CD4-positive, alpha-beta T cell treated with Interleukin-4 for 4 hours (primary cell): Measurements from ENCODE around the gene STOX2.

Experiments
- DNase-seq: peaks from one replicate; pipeline ENCODE4 v3.0.0-alpha.2; 2020

Gene STOX2

DNA sequence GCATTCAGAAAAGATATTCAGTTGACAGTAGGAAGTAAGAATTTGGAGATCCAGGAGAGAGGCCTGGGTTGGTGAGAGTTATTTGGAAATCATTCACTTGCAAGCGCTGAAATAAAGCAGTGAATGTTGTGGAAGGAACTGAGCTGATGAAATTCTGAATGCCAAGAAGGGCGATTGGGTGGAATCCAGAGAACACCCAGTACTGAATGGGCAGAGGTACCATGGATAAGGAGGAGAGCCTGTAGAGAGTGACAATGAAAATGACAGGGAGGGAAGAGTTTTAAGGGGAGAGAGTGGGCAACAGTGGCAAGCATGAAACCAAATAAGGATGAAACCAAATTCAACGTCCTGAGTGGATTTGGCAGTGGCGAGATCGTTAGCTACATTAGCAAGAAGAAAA, 6.7 kb upstream of the STOX2 start:
- DNase-seq: no peak

DNA sequence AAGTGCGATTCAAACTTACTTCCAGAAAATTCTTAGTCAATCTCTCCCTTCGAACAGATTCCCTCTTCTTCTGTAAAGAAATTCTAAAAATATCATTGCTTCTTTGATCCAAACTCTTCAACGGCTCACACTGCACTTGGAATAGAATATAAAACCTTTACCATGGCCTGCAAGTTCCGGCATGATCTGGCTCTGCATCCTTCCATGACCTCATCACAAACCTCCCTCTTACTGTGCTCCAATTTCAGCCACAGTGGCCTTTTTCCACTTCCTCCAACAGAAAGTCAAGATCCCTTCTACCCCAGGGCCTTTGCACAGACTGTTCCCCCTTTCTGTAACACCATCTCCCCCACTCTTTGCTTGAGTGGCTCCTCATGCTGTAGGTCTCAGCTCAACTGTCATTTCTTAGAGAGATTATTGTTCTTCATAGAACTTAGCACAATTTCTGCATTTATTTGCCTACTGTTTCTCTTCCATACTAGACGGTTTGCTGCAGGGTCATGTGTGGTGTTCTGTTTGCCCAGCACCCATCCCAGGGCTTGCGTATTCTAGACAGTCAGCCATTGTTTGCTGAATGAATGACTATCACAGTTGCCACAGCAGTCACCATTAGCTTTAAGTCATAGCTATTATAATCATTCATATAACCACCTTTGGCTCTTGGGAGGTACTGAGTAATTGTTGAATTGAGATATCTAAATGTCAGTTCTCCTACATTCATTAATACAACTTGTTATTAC, 1.9 kb upstream of the STOX2 start:
- no peak for DNase-seq

DNA sequence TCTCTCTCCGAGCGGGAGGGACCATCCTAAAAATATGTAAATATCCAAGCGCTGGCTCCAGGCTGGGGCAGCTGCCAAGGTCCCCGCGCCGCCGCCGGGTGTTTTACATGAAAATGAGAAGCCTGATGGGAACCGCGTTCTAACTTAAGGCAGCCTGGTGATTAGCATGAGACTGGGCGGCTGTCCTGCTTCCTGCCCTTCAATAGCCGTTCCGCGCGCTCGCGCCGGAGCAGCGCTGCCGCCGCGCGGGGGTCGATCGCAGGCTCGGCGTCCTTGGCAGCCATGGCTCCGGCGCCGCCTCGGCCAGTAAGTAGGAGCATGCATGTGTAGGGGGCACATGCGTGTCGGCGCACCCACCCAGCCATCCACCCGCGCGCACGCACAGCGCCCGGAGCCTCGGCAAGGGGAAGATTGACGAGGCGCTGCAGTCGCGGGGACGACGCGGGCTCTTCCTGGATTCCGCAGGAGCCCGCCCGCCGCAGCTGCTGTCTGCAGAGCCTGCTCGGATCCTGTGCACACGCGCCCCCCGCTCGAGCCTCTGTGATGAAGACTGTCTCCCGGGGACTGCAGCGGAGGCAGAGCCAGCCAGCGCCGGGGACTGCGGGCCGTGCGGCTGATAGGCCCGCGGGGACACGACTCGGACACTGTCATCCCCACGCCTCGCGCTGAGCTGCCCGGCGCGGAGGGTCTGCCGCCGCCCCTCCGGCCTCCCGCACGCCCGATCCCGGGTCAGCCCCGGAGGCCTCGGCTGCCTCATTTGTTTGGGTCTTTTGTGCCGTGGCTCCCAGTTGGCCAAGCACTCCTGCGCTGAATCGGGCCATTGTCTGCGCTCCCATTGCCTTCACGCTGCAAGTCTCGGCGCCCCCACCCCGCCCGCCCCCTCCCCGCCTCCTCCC, 734 bp downstream of the STOX2 start:
- no peak for DNase-seq

- DNase-seq: no peak
These were observed 1.3 kb downstream of the STOX2 start for GRCh38 chr4:183906489-183906738.

- DNase-seq: no peak
These were observed 1.9 kb downstream of the STOX2 start for GRCh38 chr4:183906739-183907651.

- DNase-seq: no peak
These were observed 3.0 kb downstream of the STOX2 start for GRCh38 chr4:183907871-183908683.

GRCh38 chr4:183909187-183909586, 4.1 kb downstream of the STOX2 start:
- no peak for DNase-seq

DNA sequence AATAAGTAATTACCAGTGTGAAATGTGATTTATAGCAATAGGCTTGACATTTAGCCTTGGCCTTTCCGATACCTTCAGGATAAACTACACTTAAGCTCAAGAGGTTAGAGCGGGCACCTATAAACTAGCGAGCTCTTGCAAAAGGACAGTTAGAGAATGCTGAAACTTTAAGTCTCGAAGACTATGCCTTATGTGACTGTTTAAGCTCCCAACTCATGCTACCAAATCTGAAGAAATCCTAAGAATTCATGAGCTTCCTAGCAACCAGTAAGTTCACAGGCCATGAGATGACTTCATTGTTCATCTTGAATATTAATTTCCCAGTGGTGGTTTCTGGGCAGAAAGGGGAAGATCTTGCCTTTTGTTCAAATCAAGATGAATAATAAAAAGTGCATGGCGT, 4.7 kb downstream of the STOX2 start:
- DNase-seq: no peak

DNA sequence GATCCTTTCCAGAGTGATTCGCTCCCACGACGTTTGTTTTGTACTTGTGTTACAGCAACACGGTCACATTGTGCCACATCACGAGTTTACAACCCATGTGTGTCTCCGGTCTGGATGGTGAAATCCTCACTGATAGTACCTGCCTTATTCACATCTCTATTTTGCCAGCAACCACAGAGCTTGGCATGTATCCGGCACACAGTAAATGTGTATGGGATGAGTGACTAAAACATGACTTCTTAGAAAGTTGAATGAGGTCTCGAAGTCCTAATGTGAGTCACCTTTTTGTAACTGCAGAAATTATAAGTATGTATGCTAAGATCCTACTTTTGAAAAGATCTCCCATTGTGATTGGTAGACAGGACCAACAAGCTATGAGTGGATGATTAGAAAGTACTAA, 7.5 kb downstream of the STOX2 start:
- no peak for DNase-seq

DNA sequence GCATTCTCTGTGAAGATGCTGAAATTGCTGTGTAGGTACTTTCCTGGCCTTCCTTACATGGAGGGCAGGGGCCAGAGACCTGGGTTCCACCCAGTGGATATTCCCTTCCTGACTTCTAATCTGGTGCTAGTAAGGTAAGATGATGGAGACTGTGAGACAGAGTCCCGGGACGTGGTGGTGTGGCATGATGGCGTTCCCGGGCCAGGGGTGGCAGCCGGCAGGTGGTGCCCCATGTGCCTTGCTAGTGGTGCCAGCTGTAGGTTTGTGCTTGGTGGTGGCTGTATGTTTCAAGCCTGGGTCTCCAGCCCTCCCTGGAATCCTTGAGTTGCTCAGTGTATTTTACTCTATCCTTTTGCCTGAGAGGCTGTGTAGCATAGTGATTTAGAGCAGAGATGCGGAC, 10.9 kb downstream of the STOX2 start:
- DNase-seq: no peak

DNA sequence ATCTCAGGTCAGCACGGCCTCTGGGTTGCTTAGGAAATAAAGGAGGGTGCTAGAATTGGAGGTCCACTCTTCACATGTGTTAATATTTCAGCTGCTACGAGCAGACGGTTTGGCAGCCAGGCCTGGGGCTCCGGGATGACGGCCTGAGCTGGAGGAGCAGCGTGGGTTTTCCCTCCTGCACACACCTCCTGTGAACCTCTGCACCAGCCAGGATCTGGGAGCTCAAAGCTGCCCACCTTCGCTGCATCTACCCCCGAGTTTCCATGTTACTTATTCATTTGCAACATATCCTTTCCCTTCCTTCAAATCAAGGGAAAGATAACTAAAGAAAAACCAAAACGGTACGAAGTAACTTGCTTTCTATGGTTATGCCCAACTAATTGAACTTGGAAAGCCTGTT, 13.6 kb downstream of the STOX2 start:
- no peak for DNase-seq

DNA sequence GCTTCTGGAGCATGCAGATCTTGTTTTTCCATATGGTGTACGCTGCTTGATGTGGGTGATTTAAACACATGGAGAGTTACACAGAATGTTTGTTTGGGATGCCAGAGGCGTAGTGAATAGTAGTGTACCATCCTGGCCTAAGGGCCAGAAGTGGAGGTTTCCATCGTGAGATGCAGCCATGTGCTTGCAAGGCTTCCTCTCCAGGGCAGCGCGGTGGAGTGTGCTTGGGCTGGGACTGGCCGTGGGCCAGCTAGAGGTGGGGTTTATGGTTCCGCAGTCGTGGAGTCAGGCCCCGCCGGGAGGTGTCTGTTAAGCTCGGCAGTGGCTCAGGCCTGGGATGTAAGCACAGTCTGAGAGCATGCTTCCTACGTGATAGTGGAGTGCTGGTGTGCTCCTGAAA, 14.0 kb downstream of the STOX2 start:
- DNase-seq: no peak

- DNase-seq: no peak
These were observed 15.4 kb downstream of the STOX2 start for GRCh38 chr4:183920512-183920911.

DNA sequence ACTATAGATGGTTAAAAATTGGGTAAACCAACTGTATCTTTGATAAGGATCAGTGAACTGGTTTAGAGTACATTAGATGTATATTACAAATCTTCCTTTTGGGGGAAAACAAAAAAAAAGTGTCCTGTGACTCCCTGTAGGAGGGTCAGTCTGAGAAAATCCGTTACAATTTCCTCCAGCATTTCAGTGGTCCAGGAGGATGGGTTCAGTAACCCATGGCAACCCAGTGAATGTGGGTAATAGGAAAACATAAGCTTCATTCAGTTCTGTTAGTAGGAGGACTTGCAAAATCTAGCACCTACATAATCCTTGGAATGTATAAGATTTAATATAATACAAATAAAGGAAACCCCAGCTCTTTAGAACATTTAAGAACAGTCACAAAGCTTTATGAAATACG, 16.2 kb downstream of the STOX2 start:
- no peak for DNase-seq

- no peak for DNase-seq
These were observed 19.4 kb downstream of the STOX2 start for GRCh38 chr4:183924362-183925044.

DNA sequence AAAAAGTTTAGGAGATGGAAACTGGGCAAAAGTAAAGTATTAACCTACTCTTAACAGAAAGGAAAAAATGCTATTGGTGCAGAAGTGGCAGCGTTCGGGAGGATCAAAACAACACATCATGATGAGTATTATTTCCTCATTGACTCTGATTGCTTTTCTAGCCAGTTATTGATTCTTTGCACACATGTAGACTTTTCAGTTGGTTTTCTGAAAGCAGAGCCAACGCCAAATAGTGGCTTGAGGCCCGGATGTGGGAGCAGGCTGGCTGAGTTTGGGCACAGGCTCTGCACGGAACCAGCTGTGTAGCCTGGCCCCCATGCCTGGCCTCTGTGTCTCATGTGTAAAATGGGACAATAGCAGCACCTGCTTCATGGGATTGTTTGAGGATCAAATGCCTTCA, 21.8 kb downstream of the STOX2 start:
- no peak for DNase-seq

- no peak for DNase-seq
These were observed 27.5 kb downstream of the STOX2 start for GRCh38 chr4:183932576-183932975.

- DNase-seq: no peak
These were observed 29.7 kb downstream of the STOX2 start for GRCh38 chr4:183934761-183935160.

DNA sequence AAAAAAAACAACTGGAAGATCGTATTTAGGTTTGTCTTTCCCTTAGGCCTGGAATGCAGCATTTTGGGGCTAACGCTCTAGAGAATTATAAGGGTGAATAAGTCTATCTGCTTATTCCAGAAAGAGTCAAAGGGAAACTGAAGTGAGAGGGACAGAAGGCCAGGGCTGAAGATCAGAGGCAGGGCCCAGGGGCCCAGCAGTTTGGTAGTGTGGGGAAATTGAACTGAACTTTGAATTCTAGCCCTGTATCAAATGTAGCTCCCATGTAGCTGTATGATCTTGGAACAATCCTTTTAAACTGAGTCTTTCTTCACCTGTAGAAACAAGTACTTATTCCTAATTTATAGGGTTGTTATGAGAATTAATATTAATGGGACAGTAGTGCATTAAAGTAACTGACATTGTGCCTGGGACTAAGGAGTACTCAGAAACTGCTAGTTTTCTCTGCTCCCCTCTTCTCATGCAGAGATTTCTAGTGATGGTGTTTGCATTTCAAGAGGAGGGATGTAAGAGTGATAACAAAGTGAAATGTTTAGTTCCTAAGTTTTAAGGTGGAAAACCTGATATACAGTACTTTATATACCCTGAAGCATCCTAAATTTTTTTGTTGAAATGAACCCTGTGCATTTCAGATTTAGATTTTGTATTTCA, 30.4 kb downstream of the STOX2 start:
- DNase-seq: no peak

- DNase-seq: no peak
These were observed 30.9 kb downstream of the STOX2 start for GRCh38 chr4:183936047-183936446.

- DNase-seq: no peak
These were observed 31.7 kb downstream of the STOX2 start for GRCh38 chr4:183936574-183937345.
